GM12874 (cell line): Measurements from ENCODE around the gene GLIPR1L2.

Experiments
- CTCF ChIP-seq: IDR thresholded peaks from 2 replicates; pipeline ENCODE4 v1.5.1; 2011; ENCODE audit warnings: low read depth, mild to moderate bottlenecking, control low read depth, low read length, moderate library complexity; ENCODE audit not compliant: insufficient read depth

GLIPR1L2 gene

DNA sequence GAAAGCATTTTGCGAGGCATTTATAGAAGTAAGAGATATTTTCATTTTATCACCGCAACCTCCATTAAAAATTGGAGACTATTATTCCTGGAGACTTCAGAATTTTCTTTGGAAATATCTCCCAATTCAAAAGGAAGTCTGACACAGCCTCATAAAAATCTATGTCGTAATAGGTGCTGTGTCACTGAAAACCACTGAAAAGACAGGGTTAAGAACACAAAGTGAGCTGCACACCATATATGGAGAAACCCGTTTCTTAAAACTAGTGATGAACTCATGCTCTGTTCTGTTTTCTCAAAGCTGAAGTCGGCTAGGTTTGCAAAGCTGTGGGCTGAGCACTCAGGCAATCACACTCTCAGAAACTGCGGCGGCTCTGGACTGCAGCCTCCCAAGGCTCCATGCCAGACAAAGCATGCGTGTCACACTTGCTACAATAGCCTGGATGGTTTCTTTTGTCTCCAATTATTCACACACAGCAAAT lies 89.6 kb downstream of the GLIPR1L2 start, which contains the start of gene GLIPR1:
Gene GLIPR1, plus strand, starts transcription at position 287 of the 481 bp plus-strand sequence. Its CDS starts 126 bp downstream, at position 413.
- no peak for TF ChIP-seq CTCF

GRCh38 chr12:75481013-75481705 lies 90.3 kb downstream of the GLIPR1L2 start:
- TF ChIP-seq CTCF = no peak

- TF ChIP-seq CTCF = no peak
Measured at GRCh38 chr12:75481774-75482173, 90.9 kb downstream of the GLIPR1L2 start.
